Tibial nerve (tissue), 4 donors: ENCODE results near the gene MYORG. TPM values are rescaled to one million over a fixed set of nuclear protein-coding genes. Genes with fewer than 3 reads are reported as not detected.

Experiments
- DNase-seq, 2 donors: peaks; one replicate each; pipeline ENCODE4 v3.0.0-alpha.2; 2019; ENCODE audit warnings: low spot score in 2 of 2
- H3K27ac ChIP-seq, 4 donors: fragments of 200-600 bp; sonication (generic) in 3 of 4; one replicate each; pipeline ENCODE4 v1.5.1; 2017 to 2019; ENCODE audit warnings: mild to moderate bottlenecking in 1 of 4
- H3K27me3 ChIP-seq, 2 donors: fragments of 200-600 bp; sonication (generic) in 1 of 2; one replicate each; pipeline versions ENCODE4 v1.5.1 to v1.6.0; 2017 to 2019
- H3K36me3 ChIP-seq, 3 donors: fragments of 200-600 bp; sonication (generic); one replicate each; pipeline ENCODE4 v1.5.1; 2018 to 2019
- H3K4me1 ChIP-seq, 4 donors: fragments of 200-600 bp; sonication (generic) in 3 of 4; one replicate each; pipeline ENCODE4 v1.5.1; 2017 to 2019
- H3K4me3 ChIP-seq, 4 donors: fragments of 200-600 bp; sonication (generic) in 3 of 4; one replicate each; pipeline ENCODE4 v1.5.1; 2017 to 2019; ENCODE audit warnings: mild to moderate bottlenecking in 1 of 4, moderate library complexity in 1 of 4
- H3K9me3 ChIP-seq, 4 donors: fragments of 200-600 bp; sonication (generic) in 3 of 4; one replicate each; pipeline ENCODE4 v1.5.1; 2017 to 2019
- CTCF ChIP-seq, 5 experiments: fragments of 200-600 bp in 3 of 5; fragments of 450-650 bp in 2 of 5; sonication (generic) in 3 of 5; IDR thresholded peaks; one replicate each; pipeline ENCODE4 v1.5.1; 2016 to 2019; ENCODE audit warnings: antibody characterized with exemption in 5 of 5, mild to moderate bottlenecking in 3 of 5, moderate library complexity in 2 of 5
- EP300 ChIP-seq, 2 donors: sonication (generic); formaldehyde crosslinking; IDR thresholded peaks; one replicate each; pipeline ENCODE4 v1.6.1; 2017; ENCODE audit warnings: antibody characterized with exemption in 2 of 2, mild to moderate bottlenecking in 1 of 2
- POLR2A ChIP-seq, 2 donors: fragments of 450-650 bp; IDR thresholded peaks; one replicate each; pipeline ENCODE4 v1.6.1; 2017; ENCODE audit warnings: antibody characterized with exemption in 2 of 2, mild to moderate bottlenecking in 2 of 2, moderate library complexity in 2 of 2
- WGBS, 2 donors: methylation state at CpG; one replicate each; pipeline ENCODE4 v1.1.5; 2018; 5-methylcytosine and 5-hydroxymethylcytosine counted together
- total RNA-seq, 4 donors: library from RNA; depleted of rRNA; stranded (reverse); fragments of >200 nt; gene quantifications; one replicate each; pipeline ENCODE4 v1.1.0, GENCODE V29; 2016

Gene MYORG
- total RNA-seq, 4 donors from 2014 or later, result 4.8 to 9.0 (median 6.9) TPM

- Histone ChIP-seq H3K36me3 (no peaks in the 10 kb centered on the region), H3K4me3 (no peak overlapping the region), H3K27me3 (peaks cover 0 to 1% of the 10 kb centered on the region in 2 donors), H3K9me3 (no peaks in the 10 kb centered on the region), H3K4me1 (peaks cover 0 to 49% (median 32%) of the 10 kb centered on the region in 4 donors), H3K27ac (no peak overlapping the region)
- no peak for TF ChIP-seq EP300 (IDR thresholded peaks at IDR 0.05)
- DNase-seq, result no peak
- WGBS, 2 donors, result 95 to 96% methylated on average over 3 of the region's 3 CpGs
Observed at GRCh38 chr9:34378376-34379060, 1.8 kb upstream of the MYORG start.

GRCh38 chr9:34377404-34377746 is 677 bp upstream of the MYORG start:
- H3K27ac ChIP-seq, result peak overlapping the region; percentile 23 to 84 (median 76)
- H3K9me3 ChIP-seq, result peaks cover 0 to under 1% (median 0%) of the 10 kb centered on the region in 4 donors
- peaks cover 0 to 2% (median 0%) of the 10 kb centered on the region in 3 donors for H3K36me3 ChIP-seq
- TF ChIP-seq POLR2A (IDR thresholded peaks at IDR 0.05), result no peak
- no peak for TF ChIP-seq EP300 (IDR thresholded peaks at IDR 0.05)
- TF ChIP-seq CTCF (IDR thresholded peaks at IDR 0.05), result no peak
- WGBS, 2 donors, result 7 to 8% methylated on average over 20 to 21 of the region's 21 CpGs
- H3K27me3 ChIP-seq, result peaks cover 0 to 13% of the 10 kb centered on the region in 2 donors
- H3K4me3 ChIP-seq, result peak overlapping the region; percentile 42 to 76 (median 62)
- peaks cover 0 to 49% (median 32%) of the 10 kb centered on the region in 4 donors for H3K4me1 ChIP-seq
- DNase-seq, result no peak

GRCh38 chr9:34375901-34376595 is 650 bp downstream of the MYORG start:
- H3K36me3 ChIP-seq, result peaks cover 0 to 14% (median 0%) of the 10 kb centered on the region in 3 donors
- peak overlapping the region; percentile 42 to 76 (median 62) for H3K4me3 ChIP-seq
- TF ChIP-seq CTCF (IDR thresholded peaks at IDR 0.05) (no peak), EP300 (IDR thresholded peaks at IDR 0.05) (no peak), POLR2A (IDR thresholded peaks at IDR 0.05) (no peak)
- peaks cover 0 to 44% (median 29%) of the 10 kb centered on the region in 4 donors for H3K4me1 ChIP-seq
- H3K27me3 ChIP-seq, result peaks cover 0 to 25% of the 10 kb centered on the region in 2 donors
- peak overlapping the region in 3 of 4 donors; percentile 69 to 84 (median 84) for H3K27ac ChIP-seq
- no peak for DNase-seq
- 20 to 40% methylated on average over 7 to 19 of the region's 22 CpGs for whole genome bisulfite sequencing, 2 donors
- H3K9me3 ChIP-seq, result peaks cover 0 to 6% (median 0%) of the 10 kb centered on the region in 4 donors

GRCh38 chr9:34374905-34375552 is 1.7 kb downstream of the MYORG start:
- no peak for DNase-seq
- no peak overlapping the region for H3K4me3 ChIP-seq
- peak overlapping the region in 1 of 4 donors; percentile 84 for H3K27ac ChIP-seq
- H3K27me3 ChIP-seq, result peaks cover 0 to 32% of the 10 kb centered on the region in 2 donors
- WGBS, 2 donors, result 72 to 78% methylated on average over 5 of the region's 5 CpGs
- no peak for TF ChIP-seq POLR2A (IDR thresholded peaks at IDR 0.05)
- TF ChIP-seq CTCF (IDR thresholded peaks at IDR 0.05), result no peak
- TF ChIP-seq EP300 (IDR thresholded peaks at IDR 0.05), result no peak
- H3K4me1 ChIP-seq, result peaks cover 0 to 39% (median 21%) of the 10 kb centered on the region in 4 donors
- H3K36me3 ChIP-seq, result peaks cover 0 to 16% (median 0%) of the 10 kb centered on the region in 3 donors
- peaks cover 0 to 6% (median 0%) of the 10 kb centered on the region in 4 donors for H3K9me3 ChIP-seq

- DNase-seq, result no peak
- Histone ChIP-seq H3K27ac (no peak overlapping the region), H3K36me3 (peaks cover 0 to 16% (median 0%) of the 10 kb centered on the region in 3 donors), H3K9me3 (peaks cover 0 to 6% (median 0%) of the 10 kb centered on the region in 4 donors), H3K4me1 (peaks cover 0 to 32% (median 14%) of the 10 kb centered on the region in 4 donors), H3K4me3 (no peak overlapping the region), H3K27me3 (peaks cover 0 to 32% of the 10 kb centered on the region in 2 donors)
- WGBS, 2 donors, result 90 to 95% methylated on average over 3 of the region's 3 CpGs
- TF ChIP-seq POLR2A (IDR thresholded peaks at IDR 0.05) (no peak), CTCF (IDR thresholded peaks at IDR 0.05) (no peak), EP300 (IDR thresholded peaks at IDR 0.05) (no peak)
Observed at GRCh38 chr9:34374339-34374738, 2.4 kb downstream of the MYORG start.
